T-helper 2 cell treated with Interferon-gamma antibody and Interleukin-4, amounts not matched to agents 5 μg/mL and 100 μg/mL, for 36 hours (primary cell): ENCODE data around the gene BDKRB2.

Experiments used
- DNase-seq: peaks from one replicate; pipeline ENCODE4 v3.0.0; 2021; ENCODE audit warnings: low spot score
- H3K27ac Mint-ChIP-seq: one replicate; pipeline ENCODE4 v1.8.0; 2021; ENCODE audit warnings: mild to moderate bottlenecking, mixed read lengths
- H3K27me3 Mint-ChIP-seq: one replicate; pipeline ENCODE4 v1.8.0; 2021; ENCODE audit warnings: low read depth, mixed read lengths
- H3K36me3 Mint-ChIP-seq: one replicate; pipeline ENCODE4 v1.8.0; 2021; ENCODE audit warnings: low read depth, mixed read lengths
- H3K4me1 Mint-ChIP-seq: one replicate; pipeline ENCODE4 v1.8.0; 2021; ENCODE audit warnings: low read depth, mixed read lengths
- H3K4me3 Mint-ChIP-seq: one replicate; pipeline ENCODE4 v1.8.0; 2022; ENCODE audit warnings: mild to moderate bottlenecking, moderate library complexity, mixed read lengths
- H3K9me3 Mint-ChIP-seq: one replicate; pipeline ENCODE4 v1.8.0; 2021; ENCODE audit warnings: mixed read lengths

The BDKRB2 gene

GRCh38 chr14:96201965-96202364, 2.7 kb upstream of the BDKRB2 start:
- H3K27me3 Mint-ChIP-seq: peaks cover 22% of the 10 kb centered on the region

GRCh38 chr14:96202441-96203094, 2.1 kb upstream of the BDKRB2 start:
- no peaks in the 10 kb centered on the region for H3K9me3 Mint-ChIP-seq
- no peak overlapping the region for H3K4me3 Mint-ChIP-seq
- H3K27ac Mint-ChIP-seq: no peak overlapping the region
- H3K27me3 Mint-ChIP-seq: peaks cover 22% of the 10 kb centered on the region
- peaks cover 10% of the 10 kb centered on the region for H3K4me1 Mint-ChIP-seq
- H3K36me3 Mint-ChIP-seq: no peaks in the 10 kb centered on the region
- DNase-seq: no peak

More at GRCh38 chr14:96201965-96202364, 2.7 kb upstream of the BDKRB2 start:
- no peak overlapping the region for H3K27ac Mint-ChIP-seq
- H3K9me3 Mint-ChIP-seq: no peaks in the 10 kb centered on the region
- H3K36me3 Mint-ChIP-seq: no peaks in the 10 kb centered on the region
- no peak for DNase-seq
- H3K4me1 Mint-ChIP-seq: peaks cover 10% of the 10 kb centered on the region
- H3K4me3 Mint-ChIP-seq: no peak overlapping the region

- Mint-ChIP-seq H3K4me1 (peaks cover 10% of the 10 kb centered on the region), H3K27ac (no peak overlapping the region), H3K9me3 (no peaks in the 10 kb centered on the region), H3K27me3 (peaks cover 22% of the 10 kb centered on the region), H3K4me3 (no peak overlapping the region), H3K36me3 (no peaks in the 10 kb centered on the region)
- DNase-seq: no peak
Observed at GRCh38 chr14:96203116-96203515, 1.5 kb upstream of the BDKRB2 start.

- DNase-seq: no peak
- peaks cover 5% of the 10 kb centered on the region for H3K4me1 Mint-ChIP-seq
- no peaks in the 10 kb centered on the region for H3K9me3 Mint-ChIP-seq
- H3K27me3 Mint-ChIP-seq: peaks cover 22% of the 10 kb centered on the region
- H3K27ac Mint-ChIP-seq: no peak overlapping the region
- no peaks in the 10 kb centered on the region for H3K36me3 Mint-ChIP-seq
- no peak overlapping the region for H3K4me3 Mint-ChIP-seq
Observed at GRCh38 chr14:96203635-96204034, 1.0 kb upstream of the BDKRB2 start.

- Mint-ChIP-seq H3K4me1 (no peaks in the 10 kb centered on the region), H3K27ac (no peak overlapping the region), H3K9me3 (no peaks in the 10 kb centered on the region), H3K36me3 (no peaks in the 10 kb centered on the region), H3K27me3 (peaks cover 22% of the 10 kb centered on the region), H3K4me3 (no peak overlapping the region)
- DNase-seq: no peak
Observed at GRCh38 chr14:96205059-96205977, 679 bp downstream of the BDKRB2 start.

- no peaks in the 10 kb centered on the region for H3K4me1 Mint-ChIP-seq
- H3K4me3 Mint-ChIP-seq: no peak overlapping the region
- no peak for DNase-seq
- H3K27ac Mint-ChIP-seq: no peak overlapping the region
- no peaks in the 10 kb centered on the region for H3K9me3 Mint-ChIP-seq
- H3K27me3 Mint-ChIP-seq: peaks cover 22% of the 10 kb centered on the region
- no peaks in the 10 kb centered on the region for H3K36me3 Mint-ChIP-seq
Observed at GRCh38 chr14:96205978-96206360, 1.3 kb downstream of the BDKRB2 start.

GRCh38 chr14:96206461-96206860, 1.8 kb downstream of the BDKRB2 start:
- Mint-ChIP-seq H3K4me3 (no peak overlapping the region), H3K27ac (no peak overlapping the region), H3K27me3 (peaks cover 22% of the 10 kb centered on the region)

GRCh38 chr14:96207686-96208085, 3.0 kb downstream of the BDKRB2 start:
- no peaks in the 10 kb centered on the region for H3K4me1 Mint-ChIP-seq
- H3K27ac Mint-ChIP-seq: no peak overlapping the region
- H3K9me3 Mint-ChIP-seq: peaks cover 12% of the 10 kb centered on the region
- no peaks in the 10 kb centered on the region for H3K36me3 Mint-ChIP-seq
- no peak overlapping the region for H3K4me3 Mint-ChIP-seq
- H3K27me3 Mint-ChIP-seq: peaks cover 18% of the 10 kb centered on the region
- no peak for DNase-seq

More at GRCh38 chr14:96206461-96206860, 1.8 kb downstream of the BDKRB2 start:
- Mint-ChIP-seq H3K4me1 (no peaks in the 10 kb centered on the region), H3K36me3 (no peaks in the 10 kb centered on the region), H3K9me3 (no peaks in the 10 kb centered on the region)
- no peak for DNase-seq

- peaks cover 11% of the 10 kb centered on the region for H3K27me3 Mint-ChIP-seq
- H3K27ac Mint-ChIP-seq: no peak overlapping the region
Observed at GRCh38 chr14:96208739-96209138, 4.1 kb downstream of the BDKRB2 start.

GRCh38 chr14:96212140-96212539, 7.5 kb downstream of the BDKRB2 start:
- Mint-ChIP-seq H3K4me1 (no peaks in the 10 kb centered on the region), H3K27me3 (no peaks in the 10 kb centered on the region), H3K9me3 (peaks cover 13% of the 10 kb centered on the region), H3K36me3 (no peaks in the 10 kb centered on the region), H3K27ac (no peak overlapping the region), H3K4me3 (no peak overlapping the region)
- no peak for DNase-seq

More at GRCh38 chr14:96208739-96209138, 4.1 kb downstream of the BDKRB2 start:
- Mint-ChIP-seq H3K36me3 (no peaks in the 10 kb centered on the region), H3K9me3 (peaks cover 13% of the 10 kb centered on the region), H3K4me1 (no peaks in the 10 kb centered on the region), H3K4me3 (no peak overlapping the region)
- DNase-seq: no peak

- Mint-ChIP-seq H3K36me3 (no peaks in the 10 kb centered on the region), H3K9me3 (peaks cover 13% of the 10 kb centered on the region), H3K27me3 (no peaks in the 10 kb centered on the region), H3K4me3 (no peak overlapping the region), H3K27ac (no peak overlapping the region), H3K4me1 (no peaks in the 10 kb centered on the region)
- no peak for DNase-seq
Observed at GRCh38 chr14:96212896-96213295, 8.3 kb downstream of the BDKRB2 start.

- DNase-seq: no peak
- H3K4me3 Mint-ChIP-seq: no peak overlapping the region
- no peaks in the 10 kb centered on the region for H3K4me1 Mint-ChIP-seq
- no peaks in the 10 kb centered on the region for H3K27me3 Mint-ChIP-seq
- no peak overlapping the region for H3K27ac Mint-ChIP-seq
- H3K36me3 Mint-ChIP-seq: no peaks in the 10 kb centered on the region
- peaks cover 13% of the 10 kb centered on the region for H3K9me3 Mint-ChIP-seq
Observed at GRCh38 chr14:96213871-96214465, 9.3 kb downstream of the BDKRB2 start.

- Mint-ChIP-seq H3K4me1 (no peaks in the 10 kb centered on the region), H3K27ac (no peak overlapping the region), H3K9me3 (peaks cover 13% of the 10 kb centered on the region), H3K4me3 (no peak overlapping the region), H3K27me3 (no peaks in the 10 kb centered on the region), H3K36me3 (no peaks in the 10 kb centered on the region)
- DNase-seq: no peak
Observed at GRCh38 chr14:96214793-96215192, 10.2 kb downstream of the BDKRB2 start.
